Panc1 (cell line): Measurements from ENCODE around the gene VAT1.
A peak's percentile ranks its signal among the peaks of the same experiment; 100 is the strongest.

Experiments used
- CTCF ChIP-seq: fragments of 450-650 bp; IDR thresholded peaks from 2 replicates; pipeline ENCODE4 v1.5.1; 2017; ENCODE audit warnings: mild to moderate bottlenecking
- POLR2AphosphoS5 ChIP-seq: IDR thresholded peaks from 2 replicates; pipeline ENCODE4 v1.6.1; 2012; ENCODE audit warnings: mild to moderate bottlenecking, low read depth, low read length, moderate library complexity
- REST ChIP-seq, 2 experiments: IDR thresholded peaks; 2 replicates each; pipeline ENCODE4 v1.6.1; 2011 to 2012; ENCODE audit warnings: low read depth in 2 of 2, control low read depth in 1 of 2, low read length in 1 of 2, mild to moderate bottlenecking in 1 of 2, moderate library complexity in 1 of 2; ENCODE audit not compliant: insufficient read depth in 1 of 2
- SIN3A ChIP-seq: IDR thresholded peaks from 2 replicates; pipeline ENCODE4 v1.6.1; 2012; ENCODE audit warnings: low read depth, mild to moderate bottlenecking, low read length, moderate library complexity, borderline replicate concordance; ENCODE audit not compliant: insufficient read depth

- no peak for TF ChIP-seq REST (IDR thresholded peaks at IDR 0.05; ENCODE audit: insufficient read depth in 1 of 2, low read depth in 2 of 2, low read length in 1 of 2)
- TF ChIP-seq CTCF = no peak
- peak; percentile 57 for TF ChIP-seq POLR2AphosphoS5
- TF ChIP-seq SIN3A = no peak
Observed at GRCh38 chr17:43006639-43007551, 15.3 kb downstream of the VAT1 start, which contains the start of gene IFI35.
